Transverse colon (tissue), 4 donors: ENCODE measurements around the gene PTPRG. TPM values are rescaled to one million over a fixed set of nuclear protein-coding genes. Genes with fewer than 3 reads are reported as not detected.

Source experiments
- DNase-seq: peaks from one replicate; pipeline ENCODE4 v3.0.0-alpha.2; 2019
- H3K27ac ChIP-seq, 4 donors: fragments of 200-600 bp; sonication (generic); 2 replicates each; pipeline ENCODE4 v1.5.1; 2016 to 2018; ENCODE audit warnings: inconsistent platforms in 4 of 4
- H3K27me3 ChIP-seq: fragments of 200-600 bp; sonication (generic); 2 replicates; pipeline ENCODE4 v1.5.1; 2017; ENCODE audit warnings: inconsistent platforms
- H3K36me3 ChIP-seq, 4 donors: fragments of 200-600 bp; sonication (generic); 2 replicates each; pipeline ENCODE4 v1.5.1; 2017 to 2019; ENCODE audit warnings: inconsistent platforms in 4 of 4
- H3K4me1 ChIP-seq, 4 donors: fragments of 200-600 bp; sonication (generic); 2 replicates each; pipeline ENCODE4 v1.5.1; 2017 to 2020; ENCODE audit warnings: inconsistent platforms in 4 of 4
- H3K4me3 ChIP-seq, 4 donors: fragments of 200-600 bp; sonication (generic); 1 replicate in 1 of 4; 2 replicates in 3 of 4; pipeline versions ENCODE4 v1.5.1 to v1.6.1; 2017 to 2019; ENCODE audit warnings: inconsistent platforms in 4 of 4
- H3K9me3 ChIP-seq, 2 donors: fragments of 200-600 bp; sonication (generic); 2 replicates each; pipeline ENCODE4 v1.5.1; 2017 to 2019; ENCODE audit warnings: inconsistent platforms in 2 of 2
- CTCF ChIP-seq, 5 experiments: fragments of 200-600 bp in 3 of 5; fragments of 450-650 bp in 2 of 5; sonication (generic) in 3 of 5; IDR thresholded peaks; 1 replicate in 2 of 5; 2 replicates in 3 of 5; pipeline ENCODE4 v1.5.1; 2016 to 2017; ENCODE audit warnings: antibody characterized with exemption in 5 of 5, inconsistent platforms in 3 of 5, mild to moderate bottlenecking in 2 of 5, moderate library complexity in 1 of 5
- EP300 ChIP-seq: sonication (generic); formaldehyde crosslinking; IDR thresholded peaks from one replicate; pipeline ENCODE4 v1.6.1; 2017; ENCODE audit warnings: antibody characterized with exemption, low read depth
- POLR2A ChIP-seq: fragments of 450-650 bp; IDR thresholded peaks from one replicate; pipeline ENCODE4 v1.6.1; 2016; ENCODE audit warnings: antibody characterized with exemption, mild to moderate bottlenecking, moderate library complexity
- POLR2AphosphoS5 ChIP-seq, 3 donors: sonication (generic); formaldehyde crosslinking; IDR thresholded peaks; one replicate each; pipeline ENCODE4 v1.6.1; 2016; ENCODE audit warnings: antibody characterized with exemption in 3 of 3
- WGBS, 2 donors: methylation state at CpG; one replicate each; pipeline ENCODE4 v1.1.5; 2018; ENCODE audit warnings: low coverage in 1 of 2; 5-methylcytosine and 5-hydroxymethylcytosine counted together
- in situ Hi-C, 4 donors: fragments of 200-750 bp; cut with MboI; loops; one replicate each; pipeline versions ENCODE4 v1.15.0 to v1.15.1; 2017; ENCODE audit warnings: low sequenced_read_pairs in 3 of 4, low pct_ligation_motif_present in 1 of 4, low pct_unique_long_range_greater_than_20kb in 1 of 4
- intact Hi-C: fragments of 100-400 bp; cut with DNase I; formaldehyde crosslinking; loops from one replicate; pipeline ENCODE4 v1.15.1; 2023; ENCODE audit warnings: low total_unique reads
- total RNA-seq, 4 donors: library from RNA; depleted of rRNA; stranded (reverse); fragments of >200 nt; gene quantifications; one replicate each; pipeline ENCODE4 v1.1.0, GENCODE V29; 2016

Gene PTPRG
- total RNA-seq, 4 donors from 2014 or later, result 29.2 to 83.4 (median 41.6) TPM

- no peaks in the 10 kb centered on the region for H3K36me3 ChIP-seq
- no peak for DNase-seq
- in situ Hi-C loops, result no loop called here
- intact Hi-C loops, result no loop called here
- 87 to 90% methylated on average over 2 to 3 of the region's 3 CpGs for WGBS, 2 donors
- no peak overlapping the region for H3K4me3 ChIP-seq
- no peaks in the 10 kb centered on the region for H3K9me3 ChIP-seq
- H3K4me1 ChIP-seq, result peaks cover 7 to 13% (median 9%) of the 10 kb centered on the region in 4 donors
- H3K27me3 ChIP-seq, result no peaks in the 10 kb centered on the region
- no peak for TF ChIP-seq CTCF (IDR thresholded peaks at IDR 0.05)
- TF ChIP-seq EP300, result no peak
- TF ChIP-seq POLR2AphosphoS5 (IDR thresholded peaks at IDR 0.05), result no peak
- no peak overlapping the region for H3K27ac ChIP-seq
These were observed 67.3 kb downstream of the PTPRG start for GRCh38 chr3:61628636-61629035.

DNA sequence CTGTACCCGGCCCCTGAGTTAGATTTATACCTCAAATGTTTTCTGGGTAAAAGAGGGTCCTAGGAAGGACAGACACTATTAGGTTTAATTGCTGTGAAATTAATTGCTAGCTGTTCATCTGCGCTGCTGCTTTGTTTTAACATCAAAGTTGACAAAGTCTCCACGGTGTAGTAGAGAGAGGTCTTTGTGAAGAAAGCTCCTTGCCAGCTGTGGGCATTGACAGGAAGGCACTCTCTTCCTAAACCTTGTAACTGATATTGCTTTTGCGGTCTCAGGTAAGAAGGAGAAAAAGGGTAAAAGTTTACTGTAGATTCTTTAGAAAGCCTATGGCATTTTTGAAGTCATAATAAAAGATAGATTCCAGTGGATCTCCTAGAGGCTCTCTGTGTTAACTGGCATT is 68.1 kb downstream of the PTPRG start:
- no peaks in the 10 kb centered on the region for H3K9me3 ChIP-seq
- no peaks in the 10 kb centered on the region for H3K36me3 ChIP-seq
- intact Hi-C loops (no loop called here), in situ Hi-C loops (no loop called here)
- H3K4me3 ChIP-seq, result no peak overlapping the region
- no peaks in the 10 kb centered on the region for H3K27me3 ChIP-seq
- H3K4me1 ChIP-seq, result peaks cover 7 to 13% (median 9%) of the 10 kb centered on the region in 4 donors
- H3K27ac ChIP-seq, result no peak overlapping the region
- no peak for DNase-seq
- TF ChIP-seq POLR2AphosphoS5 (IDR thresholded peaks at IDR 0.05), result no peak
- no peak for TF ChIP-seq EP300
- no peak for TF ChIP-seq CTCF (IDR thresholded peaks at IDR 0.05)
- TF ChIP-seq POLR2A, result no peak
- 89 to 91% methylated on average over 3 to 4 of the region's 4 CpGs for WGBS, 2 donors

DNA sequence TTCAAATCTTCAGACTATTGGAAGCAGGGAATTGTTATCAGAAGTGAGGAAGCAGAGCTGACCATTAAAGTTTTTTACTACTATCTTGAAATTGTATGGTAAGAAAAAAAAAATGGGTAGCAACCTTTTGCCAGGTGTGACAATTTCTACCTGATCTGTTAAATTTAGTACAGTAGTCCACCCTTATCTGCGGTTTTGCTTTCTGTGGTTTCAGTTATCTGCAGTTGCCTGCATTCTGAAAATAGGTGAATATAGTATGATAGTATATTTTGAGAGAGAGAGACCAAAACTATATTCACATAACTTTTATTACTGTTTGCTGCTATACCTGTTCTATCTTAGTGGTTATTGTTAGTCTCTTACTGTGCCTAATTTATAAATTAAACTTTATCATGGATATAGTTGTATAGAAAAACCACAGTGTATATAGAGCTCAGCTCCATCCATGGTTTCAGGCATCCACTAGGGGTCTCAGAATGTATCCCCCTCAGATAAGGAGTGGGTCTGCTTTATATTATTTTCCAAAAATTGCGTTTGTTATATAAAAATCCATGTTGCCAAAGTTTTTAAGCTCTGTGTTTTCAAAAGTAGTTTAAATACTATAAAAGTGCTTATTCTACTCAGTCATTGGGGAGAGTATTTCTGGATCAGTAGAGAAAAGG is 69.9 kb downstream of the PTPRG start:
- Histone ChIP-seq H3K4me1 (peaks cover 7 to 22% (median 11%) of the 10 kb centered on the region in 4 donors), H3K4me3 (no peak overlapping the region), H3K36me3 (no peaks in the 10 kb centered on the region), H3K27me3 (no peaks in the 10 kb centered on the region), H3K9me3 (no peaks in the 10 kb centered on the region), H3K27ac (no peak overlapping the region)
- WGBS, 2 donors, result 75 to 80% methylated on average over 2 of the region's 2 CpGs
- in situ Hi-C loops, result no loop called here
- no peak for TF ChIP-seq EP300
- DNase-seq, result no peak
- intact Hi-C loops, result no loop called here

DNA sequence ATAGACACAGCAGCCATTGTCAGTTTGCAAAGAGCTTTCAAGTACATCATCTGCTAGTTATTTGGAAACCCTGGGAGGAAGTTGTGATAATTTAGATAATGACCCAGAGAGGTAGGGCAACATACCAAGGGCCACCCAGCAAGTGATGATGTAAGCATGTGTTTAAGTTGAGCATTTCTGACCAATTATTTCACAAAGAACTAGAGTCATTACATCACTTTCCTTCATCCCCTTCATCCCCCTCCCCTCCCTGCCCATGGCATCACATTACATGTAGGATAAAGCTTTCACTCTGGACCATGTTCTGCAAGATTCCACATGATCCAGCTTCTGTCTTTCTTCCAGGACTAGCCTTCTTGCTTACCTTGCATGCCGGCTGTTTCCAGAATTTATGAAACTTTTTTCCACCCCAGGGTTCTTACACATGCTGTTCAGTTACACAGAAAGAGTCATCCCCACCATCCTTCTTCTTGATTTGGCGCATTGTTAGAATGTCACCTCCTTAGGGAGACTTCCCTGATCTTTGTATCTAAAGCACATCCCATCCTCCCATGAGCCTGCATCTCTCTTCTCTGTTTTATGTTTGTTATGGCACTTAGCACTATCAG is 71.3 kb downstream of the PTPRG start:
- peaks cover 4 to 20% (median 10%) of the 10 kb centered on the region in 4 donors for H3K4me1 ChIP-seq
- no peaks in the 10 kb centered on the region for H3K27me3 ChIP-seq
- 86 to 97% methylated on average over 1 to 2 of the region's 2 CpGs for WGBS, 2 donors
- TF ChIP-seq CTCF (IDR thresholded peaks at IDR 0.05), result no peak
- TF ChIP-seq EP300, result no peak
- TF ChIP-seq POLR2AphosphoS5 (IDR thresholded peaks at IDR 0.05), result no peak
- no peak for TF ChIP-seq POLR2A
- intact Hi-C loops (no loop called here), in situ Hi-C loops (no loop called here)
- no peaks in the 10 kb centered on the region for H3K9me3 ChIP-seq
- H3K27ac ChIP-seq, result no peak overlapping the region
- H3K4me3 ChIP-seq, result no peak overlapping the region
- DNase-seq, result no peak
- H3K36me3 ChIP-seq, result no peaks in the 10 kb centered on the region

DNA sequence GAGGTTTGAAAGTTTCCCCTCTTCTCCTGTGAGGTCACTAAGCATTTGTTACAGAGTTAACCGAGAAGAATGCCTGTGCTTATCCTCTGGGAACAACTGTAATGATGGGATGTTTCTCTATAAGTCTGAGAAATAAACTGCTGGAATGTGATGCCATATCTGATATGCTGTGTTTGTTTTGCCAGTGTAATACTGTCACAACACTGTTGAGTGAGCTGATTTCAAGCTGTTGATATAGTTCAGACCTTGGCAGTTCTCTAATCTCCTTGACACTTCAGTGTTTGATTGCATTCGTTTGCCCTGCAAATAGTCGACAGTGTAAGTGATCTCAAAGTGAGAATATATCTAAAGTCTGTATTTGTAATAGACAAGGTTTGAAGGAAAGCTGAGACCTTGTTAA is 73.3 kb downstream of the PTPRG start:
- no peak for DNase-seq
- no peak overlapping the region for H3K4me3 ChIP-seq
- H3K27me3 ChIP-seq, result no peaks in the 10 kb centered on the region
- no peak overlapping the region for H3K27ac ChIP-seq
- no peaks in the 10 kb centered on the region for H3K36me3 ChIP-seq
- no peaks in the 10 kb centered on the region for H3K9me3 ChIP-seq
- in situ Hi-C loops (no loop called here), intact Hi-C loops (no loop called here)
- WGBS, 2 donors, result 32 to 41% methylated on average over 3 of the region's 3 CpGs
- TF ChIP-seq EP300 (no peak), POLR2AphosphoS5 (IDR thresholded peaks at IDR 0.05) (no peak), CTCF (IDR thresholded peaks at IDR 0.05) (no peak), POLR2A (no peak)
- H3K4me1 ChIP-seq, result peaks cover 6 to 28% (median 10%) of the 10 kb centered on the region in 4 donors
